CD4-positive, alpha-beta T cell treated with Interleukin-4 for 4 hours (primary cell): ENCODE results near the gene RHOBTB1.

Source experiments
- DNase-seq: peaks from one replicate; pipeline ENCODE4 v3.0.0-alpha.2; 2020

Gene RHOBTB1

DNA sequence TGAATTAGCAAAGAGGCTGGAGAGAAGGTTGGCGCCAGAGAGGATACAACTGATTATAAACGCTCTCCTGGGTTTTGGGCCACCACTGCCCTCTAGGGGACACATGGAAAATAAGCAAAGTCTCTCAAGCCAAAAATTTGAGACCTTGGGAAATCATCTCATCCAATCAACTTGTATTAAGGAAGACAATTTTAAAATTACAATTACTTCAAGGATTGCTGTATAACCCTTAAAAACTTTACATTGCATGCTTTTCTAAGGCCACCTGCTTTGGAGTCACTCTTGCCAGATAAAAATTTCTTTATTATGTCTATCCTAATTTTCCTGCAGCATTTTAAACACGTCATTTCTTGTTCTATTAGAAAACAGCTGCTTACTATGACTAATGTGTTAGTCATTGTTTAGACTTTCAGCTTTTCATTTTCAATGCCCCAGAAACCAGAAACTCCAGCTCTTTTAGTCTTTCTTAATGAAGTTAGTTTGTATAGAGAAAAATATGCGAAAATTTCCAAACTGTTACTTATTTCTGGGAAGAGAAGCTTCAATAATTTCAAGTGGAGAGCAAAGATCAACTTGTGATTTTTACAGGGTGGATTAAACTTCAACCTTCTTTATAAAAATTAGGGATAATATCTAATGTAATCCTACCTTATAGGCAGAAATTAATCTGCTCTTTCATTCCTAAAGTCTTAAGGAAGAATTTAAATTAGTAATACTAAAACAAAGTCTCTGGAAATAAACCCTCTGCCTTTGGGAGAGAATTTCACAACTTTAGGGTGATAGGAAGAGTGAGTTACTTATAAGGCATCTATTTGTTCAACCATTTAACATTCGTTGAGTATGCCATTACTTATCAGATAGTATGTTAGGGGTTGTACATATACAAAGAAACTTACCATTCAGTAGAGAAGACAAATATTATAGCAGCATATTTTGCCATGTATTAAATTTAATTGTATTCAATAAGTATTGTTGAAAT lies 20.6 kb upstream of the RHOBTB1 start:
- DNase-seq, result peak; percentile 61

GRCh38 chr10:60963441-60964256 lies 19.7 kb upstream of the RHOBTB1 start:
- DNase-seq, result no peak

GRCh38 chr10:60962946-60963345 lies 19.0 kb upstream of the RHOBTB1 start:
- no peak for DNase-seq

- DNase-seq, result no peak
These were observed 16.9 kb upstream of the RHOBTB1 start for GRCh38 chr10:60960913-60961312.

DNA sequence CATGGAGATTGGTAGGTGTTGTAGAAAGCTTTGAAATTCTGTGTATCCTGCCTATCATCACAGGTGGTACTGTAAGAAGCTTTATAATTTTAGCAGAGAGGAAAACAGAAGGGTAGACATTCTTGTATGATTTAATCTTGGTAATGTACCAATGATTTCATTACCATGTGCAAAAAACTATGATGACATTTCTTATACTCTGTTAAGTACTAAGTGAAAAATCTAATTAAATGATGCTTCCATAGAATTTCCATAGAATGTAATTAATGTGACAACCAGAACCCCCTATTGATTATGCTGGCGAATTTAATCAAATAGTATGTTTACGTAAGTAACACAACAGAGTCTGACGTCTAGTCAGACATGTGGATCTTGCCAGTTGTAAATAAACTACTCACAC lies 16.0 kb upstream of the RHOBTB1 start:
- no peak for DNase-seq

DNA sequence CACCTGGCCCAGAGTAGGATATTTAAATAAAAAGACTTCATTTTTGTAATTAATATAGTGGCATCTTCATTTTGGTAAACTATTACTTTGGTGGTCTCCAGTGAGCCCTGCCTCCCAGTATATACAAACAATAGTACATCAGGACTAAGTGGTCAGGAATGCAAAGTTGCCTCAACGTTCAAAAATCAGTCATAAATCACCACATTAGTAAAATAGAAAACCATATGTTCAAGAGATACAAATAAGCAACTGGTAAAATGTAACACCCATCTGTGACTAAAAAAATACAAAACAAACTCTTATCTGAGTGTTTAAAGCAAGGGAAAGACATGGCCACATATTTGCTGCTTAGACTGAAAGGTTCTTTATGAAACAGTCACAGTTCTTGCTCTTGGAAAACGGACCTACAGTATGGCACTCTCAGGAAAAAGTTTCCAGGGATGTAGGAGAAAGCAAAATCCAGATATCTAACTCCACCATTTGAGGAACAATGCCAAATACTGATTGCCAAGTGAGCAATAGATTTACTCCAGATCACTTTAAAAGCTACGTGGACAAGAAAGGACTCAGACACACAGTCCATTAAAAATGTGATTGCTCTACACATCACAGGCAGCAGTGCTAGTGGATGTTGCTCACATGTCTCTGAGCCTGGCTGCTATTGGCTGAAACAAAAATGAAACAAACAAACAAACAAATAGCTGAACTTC lies 15.1 kb upstream of the RHOBTB1 start:
- no peak for DNase-seq

GRCh38 chr10:60957667-60958221 lies 13.8 kb upstream of the RHOBTB1 start:
- no peak for DNase-seq

DNA sequence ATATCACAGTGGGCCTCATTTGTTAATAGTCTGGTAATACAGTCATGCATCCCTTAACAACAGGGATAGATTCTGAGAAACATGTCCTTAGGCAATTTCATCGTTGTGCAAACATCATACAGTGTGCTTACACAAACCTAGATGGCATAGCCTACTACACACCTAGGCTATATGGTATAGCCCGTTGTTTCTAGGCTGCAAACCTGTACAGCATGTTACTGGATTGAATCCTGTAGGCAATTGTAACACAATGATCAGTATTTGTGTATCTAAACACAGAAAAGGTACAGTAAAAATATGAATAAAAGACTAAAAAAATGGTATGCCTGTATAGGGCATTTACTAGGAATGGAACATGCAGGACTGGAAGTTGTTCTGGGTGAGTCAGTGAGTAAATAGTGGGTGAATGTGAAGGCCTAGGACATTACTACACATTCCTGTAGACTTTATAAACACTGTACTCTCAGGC lies 12.0 kb upstream of the RHOBTB1 start:
- DNase-seq, result no peak

GRCh38 chr10:60955316-60955715 lies 11.3 kb upstream of the RHOBTB1 start:
- no peak for DNase-seq

DNA sequence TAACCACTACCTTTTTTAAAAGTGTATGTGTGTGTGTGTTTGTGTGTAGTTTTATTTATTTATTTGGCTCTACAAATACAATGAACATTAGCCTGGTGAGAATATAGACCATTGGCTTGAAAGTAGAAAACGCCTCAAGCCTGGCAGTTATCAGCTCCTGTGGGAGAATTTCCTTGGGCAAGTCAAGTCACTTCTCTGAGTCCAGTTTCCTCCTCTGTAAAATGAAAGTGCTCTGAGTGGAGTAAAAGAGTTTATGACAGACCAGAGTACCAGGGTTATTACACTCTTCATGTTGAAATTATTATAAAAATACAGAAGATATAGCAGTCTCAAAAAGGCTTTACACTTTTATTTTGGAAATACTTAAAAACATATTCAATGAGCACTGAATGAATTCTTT lies 10.1 kb upstream of the RHOBTB1 start:
- no peak for DNase-seq

GRCh38 chr10:60953420-60953819 lies 9.4 kb upstream of the RHOBTB1 start:
- DNase-seq, result no peak

GRCh38 chr10:60952846-60953220 lies 8.8 kb upstream of the RHOBTB1 start:
- no peak for DNase-seq

- no peak for DNase-seq
These were observed 8.3 kb upstream of the RHOBTB1 start for GRCh38 chr10:60952067-60952845.

- no peak for DNase-seq
These were observed 7.3 kb upstream of the RHOBTB1 start for GRCh38 chr10:60951272-60951724.

- DNase-seq, result no peak
These were observed 6.3 kb upstream of the RHOBTB1 start for GRCh38 chr10:60950300-60950699.

DNA sequence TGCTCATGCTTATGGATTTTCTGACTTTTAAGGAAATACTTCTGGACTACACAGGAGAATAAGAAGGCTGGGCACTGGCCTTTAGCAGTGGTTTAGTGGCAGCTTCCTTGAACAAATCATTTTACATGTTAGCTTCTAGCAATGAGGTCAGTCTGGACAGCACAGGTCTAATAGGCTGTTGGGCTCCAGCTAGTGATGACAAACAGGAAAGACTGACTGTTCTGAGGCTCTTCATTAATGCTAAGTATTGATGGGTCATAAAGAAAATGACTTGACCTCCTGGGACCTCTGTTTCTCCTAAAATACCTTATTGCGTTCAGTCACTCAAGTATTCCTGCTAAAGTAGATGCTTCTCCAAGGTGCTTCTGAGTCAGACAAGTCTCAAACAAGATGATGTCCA lies 4.9 kb upstream of the RHOBTB1 start:
- no peak for DNase-seq

DNA sequence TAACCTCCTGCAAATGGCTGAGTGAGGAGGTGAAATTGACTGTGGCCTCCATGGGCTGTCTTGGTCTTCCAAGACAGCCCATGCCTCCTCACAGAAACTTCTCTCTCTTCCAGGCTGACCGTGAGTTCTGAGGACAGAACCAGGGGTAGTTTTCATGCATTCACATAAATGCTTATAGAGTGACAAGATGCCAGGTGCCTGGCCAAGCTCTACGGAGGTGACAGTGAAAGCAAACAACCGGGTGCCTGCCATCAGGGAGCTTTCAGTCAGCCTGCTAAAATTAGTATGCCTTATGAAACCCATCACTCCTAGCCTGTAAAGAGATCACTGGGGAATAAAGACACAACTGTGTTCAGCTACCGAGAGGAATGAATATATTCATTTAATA lies 919 bp upstream of the RHOBTB1 start:
- no peak for DNase-seq

- DNase-seq, result no peak
These were observed 498 bp downstream of the RHOBTB1 start for GRCh38 chr10:60943316-60944057.

GRCh38 chr10:60942788-60943315 lies 1.1 kb downstream of the RHOBTB1 start:
- no peak for DNase-seq

- no peak for DNase-seq
These were observed 1.7 kb downstream of the RHOBTB1 start for GRCh38 chr10:60942134-60942787.
